ENCODE measurements around the gene WNT8A.
"Not testable (repeated sequence)": the region's sequence is repeated elsewhere in the genome, so short reads cannot be mapped to it uniquely, and the experiment has no call there.

WNT8A gene, protein sequence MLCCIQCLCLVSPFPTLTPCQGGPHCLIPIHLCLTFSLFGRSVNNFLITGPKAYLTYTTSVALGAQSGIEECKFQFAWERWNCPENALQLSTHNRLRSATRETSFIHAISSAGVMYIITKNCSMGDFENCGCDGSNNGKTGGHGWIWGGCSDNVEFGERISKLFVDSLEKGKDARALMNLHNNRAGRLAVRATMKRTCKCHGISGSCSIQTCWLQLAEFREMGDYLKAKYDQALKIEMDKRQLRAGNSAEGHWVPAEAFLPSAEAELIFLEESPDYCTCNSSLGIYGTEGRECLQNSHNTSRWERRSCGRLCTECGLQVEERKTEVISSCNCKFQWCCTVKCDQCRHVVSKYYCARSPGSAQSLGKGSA

DNA sequence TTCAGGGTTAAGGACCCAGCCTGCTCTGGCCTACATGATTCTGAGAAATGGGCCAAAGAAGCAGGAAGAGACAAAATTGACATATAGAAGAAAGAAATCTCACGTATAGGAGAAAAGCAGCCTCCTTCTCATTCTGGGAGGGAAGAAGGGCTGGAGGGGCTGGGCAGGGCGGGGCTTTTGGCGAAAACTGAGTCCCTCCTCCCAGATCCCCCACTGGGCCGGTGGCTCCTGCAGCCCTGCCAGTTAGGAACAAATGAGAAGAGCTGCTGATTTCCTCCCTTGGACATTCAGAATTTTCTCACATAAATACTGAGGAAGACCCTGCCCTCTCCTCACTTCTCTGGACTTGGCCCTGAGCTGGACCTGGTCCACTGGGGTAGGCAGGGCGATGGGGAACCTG lies at the start of gene WNT8A:
TSS of gene WNT8A (plus strand) at position 332 of the 400 bp plus-strand sequence. CDS start 95 bp downstream, outside the sequence.
- DNase-seq = no peak
- Histone ChIP-seq H3K36me3 (no peaks in the 10 kb centered on the region), H3K27me3 (ENCODE audit: insufficient read depth, low read depth, severe bottlenecking) (no peaks in the 10 kb centered on the region), H3K27ac (no peak within 1 kb of the TSS), H3K9me3 (ENCODE audit: severe bottlenecking) (no peaks in the 10 kb centered on the region), H3K4me3 (ENCODE audit: low read depth, low read length) (no peak within 1 kb of the TSS)
- TF ChIP-seq, protein P1, sequence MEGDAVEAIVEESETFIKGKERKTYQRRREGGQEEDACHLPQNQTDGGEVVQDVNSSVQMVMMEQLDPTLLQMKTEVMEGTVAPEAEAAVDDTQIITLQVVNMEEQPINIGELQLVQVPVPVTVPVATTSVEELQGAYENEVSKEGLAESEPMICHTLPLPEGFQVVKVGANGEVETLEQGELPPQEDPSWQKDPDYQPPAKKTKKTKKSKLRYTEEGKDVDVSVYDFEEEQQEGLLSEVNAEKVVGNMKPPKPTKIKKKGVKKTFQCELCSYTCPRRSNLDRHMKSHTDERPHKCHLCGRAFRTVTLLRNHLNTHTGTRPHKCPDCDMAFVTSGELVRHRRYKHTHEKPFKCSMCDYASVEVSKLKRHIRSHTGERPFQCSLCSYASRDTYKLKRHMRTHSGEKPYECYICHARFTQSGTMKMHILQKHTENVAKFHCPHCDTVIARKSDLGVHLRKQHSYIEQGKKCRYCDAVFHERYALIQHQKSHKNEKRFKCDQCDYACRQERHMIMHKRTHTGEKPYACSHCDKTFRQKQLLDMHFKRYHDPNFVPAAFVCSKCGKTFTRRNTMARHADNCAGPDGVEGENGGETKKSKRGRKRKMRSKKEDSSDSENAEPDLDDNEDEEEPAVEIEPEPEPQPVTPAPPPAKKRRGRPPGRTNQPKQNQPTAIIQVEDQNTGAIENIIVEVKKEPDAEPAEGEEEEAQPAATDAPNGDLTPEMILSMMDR (IDR thresholded peaks at IDR 0.05; ENCODE audit: low read depth, low read length) = no peak

DNA sequence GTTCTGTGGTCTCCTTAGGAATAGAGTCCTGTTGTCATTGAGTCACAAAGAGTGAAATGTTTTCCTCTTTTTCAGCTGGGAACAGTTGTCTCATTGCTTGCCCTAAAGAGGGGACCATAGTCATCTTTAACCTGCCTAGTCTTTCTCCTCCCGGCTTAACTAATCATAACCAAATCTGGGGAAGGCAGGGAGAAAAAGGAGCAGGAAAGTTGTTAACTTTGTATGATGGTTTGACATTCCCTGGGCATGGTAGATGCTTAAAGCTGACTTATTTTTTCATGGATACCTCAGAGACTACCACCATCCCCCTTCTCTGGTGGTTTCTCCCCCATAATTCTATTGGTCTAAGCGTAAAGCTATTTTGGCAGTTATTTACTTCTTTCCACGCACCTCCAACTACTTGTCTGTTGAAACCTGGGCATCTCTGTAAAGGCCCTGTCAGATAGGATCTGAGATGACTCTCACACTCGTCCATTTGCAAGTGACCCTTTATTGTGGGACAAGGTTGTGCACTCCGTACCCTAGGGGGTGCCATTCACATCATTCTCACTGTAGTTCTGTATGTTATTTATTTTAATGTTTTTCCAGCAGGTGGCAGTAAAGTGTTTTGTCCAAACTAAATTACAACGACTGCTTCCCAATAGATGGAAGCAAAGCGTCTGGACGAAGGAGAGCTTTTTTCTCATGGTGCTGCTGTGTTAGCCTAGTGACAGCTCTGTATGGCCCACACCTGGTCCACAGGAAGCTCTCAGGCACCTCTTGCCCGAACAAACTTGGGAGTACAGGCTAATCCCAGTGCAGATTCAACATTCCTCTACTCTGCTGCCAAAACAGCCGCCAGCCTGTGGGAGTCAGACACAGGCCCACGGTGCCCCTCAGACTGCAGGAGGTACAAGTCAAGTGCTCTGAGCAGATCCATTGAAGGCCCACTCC lies 48.0 kb upstream of the WNT8A start:
- Histone ChIP-seq H3K36me3 (peaks cover 10% of the 10 kb centered on the region), H3K27ac (no peak overlapping the region), H3K9me3 (ENCODE audit: severe bottlenecking) (no peaks in the 10 kb centered on the region), H3K27me3 (ENCODE audit: insufficient read depth, low read depth, severe bottlenecking) (no peaks in the 10 kb centered on the region), H3K4me3 (ENCODE audit: low read depth, low read length) (no peak overlapping the region)
- TF ChIP-seq, protein P1 (IDR thresholded peaks at IDR 0.05; ENCODE audit: low read depth, low read length) = peak; percentile 77
- peak; percentile 75 for DNase-seq

DNA sequence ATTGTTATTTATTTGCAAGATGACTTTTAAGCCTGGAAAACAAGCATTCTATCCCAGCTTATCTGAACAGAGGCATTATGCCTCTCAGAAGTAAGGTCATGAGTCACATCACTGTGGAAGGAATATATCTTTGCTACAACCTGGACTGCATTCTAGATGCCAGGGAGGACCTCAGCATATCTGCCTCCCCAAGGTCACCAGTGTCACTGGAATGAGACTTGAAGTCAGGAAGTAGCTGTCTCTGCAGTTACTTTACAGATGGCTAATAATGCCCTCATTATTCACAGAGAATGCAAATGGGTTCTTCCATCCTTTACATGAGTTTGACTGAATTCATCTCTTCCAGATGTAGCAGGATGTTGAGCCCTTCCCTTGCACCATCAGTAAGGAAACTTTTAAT lies 46.6 kb upstream of the WNT8A start:
- H3K4me3 ChIP-seq (ENCODE audit: low read depth, low read length) = no peak overlapping the region
- no peaks in the 10 kb centered on the region for H3K27me3 ChIP-seq (ENCODE audit: insufficient read depth, low read depth, severe bottlenecking)
- peaks cover 6% of the 10 kb centered on the region for H3K36me3 ChIP-seq
- DNase-seq = no peak
- H3K27ac ChIP-seq = no peak overlapping the region
- TF ChIP-seq, protein P1 (IDR thresholded peaks at IDR 0.05; ENCODE audit: low read depth, low read length) = no peak
- no peaks in the 10 kb centered on the region for H3K9me3 ChIP-seq (ENCODE audit: severe bottlenecking)

DNA sequence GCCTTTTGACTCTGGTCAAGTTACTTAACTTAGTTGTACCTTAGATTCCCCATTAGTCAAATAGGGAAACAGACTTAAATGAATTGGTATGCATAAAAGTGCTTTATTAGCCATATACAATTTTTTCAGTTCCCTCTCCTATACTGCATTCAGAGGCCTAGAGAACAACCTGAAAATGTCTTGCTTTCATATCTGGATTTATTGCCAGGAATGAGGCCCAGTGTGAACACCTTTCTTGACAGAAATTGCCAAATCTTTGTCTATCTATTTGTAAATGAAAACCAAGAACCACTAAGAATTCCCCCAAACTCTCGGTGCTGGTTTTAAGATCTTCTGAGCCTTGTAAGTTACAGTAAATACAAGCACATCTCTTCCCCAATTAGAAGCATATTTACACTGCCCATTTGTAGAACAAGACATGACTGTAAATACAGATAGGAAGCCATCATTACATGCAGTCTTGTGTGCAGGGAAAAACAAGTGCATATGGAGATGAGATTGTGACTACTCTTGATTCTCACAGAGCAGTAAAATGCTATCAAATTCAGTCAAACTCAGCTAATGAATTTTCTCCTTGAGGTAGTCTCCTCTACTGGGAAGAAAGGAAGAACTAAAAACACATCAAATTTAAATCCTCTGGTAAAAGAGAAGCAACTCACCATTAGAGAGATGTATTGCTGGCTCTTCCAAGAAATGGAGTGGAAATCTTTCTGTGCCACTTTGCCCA lies 45.8 kb upstream of the WNT8A start:
- H3K36me3 ChIP-seq = no peaks in the 10 kb centered on the region
- no peaks in the 10 kb centered on the region for H3K27me3 ChIP-seq (ENCODE audit: insufficient read depth, low read depth, severe bottlenecking)
- no peak overlapping the region for H3K27ac ChIP-seq
- TF ChIP-seq, protein P1 (IDR thresholded peaks at IDR 0.05; ENCODE audit: low read depth, low read length) = no peak
- no peak for DNase-seq
- H3K9me3 ChIP-seq (ENCODE audit: severe bottlenecking) = no peaks in the 10 kb centered on the region
- H3K4me3 ChIP-seq (ENCODE audit: low read depth, low read length) = no peak overlapping the region

DNA sequence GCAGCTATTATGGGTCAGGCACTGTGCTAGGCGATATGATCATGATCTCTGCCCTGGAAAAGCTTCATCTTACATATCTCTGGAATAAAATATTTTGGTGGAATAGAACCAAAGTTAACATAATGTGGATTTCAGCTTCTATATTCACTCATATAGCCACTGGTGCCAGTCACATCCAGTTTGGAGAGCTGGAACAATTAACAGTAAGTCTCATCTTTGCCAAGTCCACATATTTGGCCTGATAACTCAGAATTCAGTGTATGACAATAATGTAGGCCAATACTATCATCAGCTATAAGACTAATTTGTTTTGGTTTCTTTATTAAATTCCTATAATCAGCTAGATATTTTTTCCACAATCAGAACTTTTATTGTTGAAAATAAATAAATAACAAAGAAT lies 45.0 kb upstream of the WNT8A start:
- Histone ChIP-seq H3K4me3 (ENCODE audit: low read depth, low read length) (no peak overlapping the region), H3K27ac (no peak overlapping the region), H3K9me3 (ENCODE audit: severe bottlenecking) (no peaks in the 10 kb centered on the region), H3K27me3 (ENCODE audit: insufficient read depth, low read depth, severe bottlenecking) (no peaks in the 10 kb centered on the region), H3K36me3 (no peaks in the 10 kb centered on the region)
- no peak for DNase-seq
- TF ChIP-seq, protein P1 (IDR thresholded peaks at IDR 0.05; ENCODE audit: low read depth, low read length) = no peak

DNA sequence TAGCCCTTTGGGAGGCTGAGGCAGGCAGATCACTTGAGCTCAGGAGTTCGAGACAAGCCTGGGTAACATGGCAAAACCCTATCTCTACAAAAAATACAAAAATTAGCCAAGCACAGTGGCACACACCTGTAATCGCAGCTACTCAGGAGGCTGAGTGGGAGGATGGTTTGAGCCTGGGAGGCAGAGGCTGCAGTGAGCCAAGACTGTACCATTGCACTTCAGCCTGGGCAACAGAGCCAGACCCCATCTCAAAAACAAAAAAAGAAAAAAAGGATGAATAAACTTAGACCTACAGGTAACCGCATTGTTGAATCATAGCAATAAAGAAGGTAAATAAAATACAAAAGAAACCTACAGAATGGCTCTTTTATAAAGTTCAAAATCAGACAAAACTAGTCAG lies 38.5 kb upstream of the WNT8A start:
- DNase-seq; H3K36me3 ChIP-seq; H3K9me3 ChIP-seq (ENCODE audit: severe bottlenecking); H3K4me3 ChIP-seq (ENCODE audit: low read depth, low read length); H3K27me3 ChIP-seq (ENCODE audit: insufficient read depth, low read depth, severe bottlenecking); H3K27ac ChIP-seq: not testable (repeated sequence)

All from WERI-Rb-1 (cell line).